Ascending aorta (tissue), 2 donors: ENCODE results near the gene GPR85. TPM values are rescaled to one million over a fixed set of nuclear protein-coding genes. Genes with fewer than 3 reads are reported as not detected.

ENCODE experiments used
- DNase-seq, 2 donors: peaks; one replicate each; pipeline ENCODE4 v3.0.0-alpha.2; 2019; ENCODE audit warnings: low spot score in 2 of 2
- H3K27ac ChIP-seq, 2 donors: fragments of 200-600 bp; sonication (generic); one replicate each; pipeline ENCODE4 v1.5.1; 2016 to 2017; ENCODE audit warnings: mild to moderate bottlenecking in 1 of 2
- H3K27me3 ChIP-seq: fragments of 200-600 bp; sonication (generic); one replicate; pipeline ENCODE4 v1.5.1; 2017
- H3K36me3 ChIP-seq, 2 donors: fragments of 200-600 bp; sonication (generic); one replicate each; pipeline ENCODE4 v1.5.1; 2016
- H3K4me1 ChIP-seq, 2 donors: fragments of 200-600 bp; sonication (generic); one replicate each; pipeline ENCODE4 v1.5.1; 2016 to 2017; ENCODE audit warnings: mild to moderate bottlenecking in 1 of 2
- H3K4me3 ChIP-seq, 2 donors: fragments of 200-600 bp; sonication (generic); one replicate each; pipeline ENCODE4 v1.5.1; 2016 to 2017; ENCODE audit warnings: mild to moderate bottlenecking in 1 of 2
- H3K9me3 ChIP-seq, 2 donors: fragments of 200-600 bp; sonication (generic); one replicate each; pipeline ENCODE4 v1.5.1; 2016
- intact Hi-C: fragments of 100-400 bp; cut with DNase I; formaldehyde crosslinking; loops from one replicate; pipeline ENCODE4 v1.15.1; 2023
- total RNA-seq: library from RNA; depleted of rRNA; stranded (reverse); fragments of >200 nt; gene quantifications from one replicate; pipeline ENCODE4 v1.1.0, GENCODE V29; 2016
- TF ChIP-seq, protein P1 (sequence below), 3 experiments: fragments of 200-600 bp in 2 of 3; fragments of 450-650 bp in 1 of 3; sonication (generic) in 2 of 3; IDR thresholded peaks; one replicate each; pipeline ENCODE4 v1.5.1; 2016 to 2019; ENCODE audit warnings: antibody characterized with exemption in 3 of 3, mild to moderate bottlenecking in 1 of 3, moderate library complexity in 1 of 3

GPR85 gene
- total RNA-seq, 1 donor from 2014 or later, result not detected

DNA sequence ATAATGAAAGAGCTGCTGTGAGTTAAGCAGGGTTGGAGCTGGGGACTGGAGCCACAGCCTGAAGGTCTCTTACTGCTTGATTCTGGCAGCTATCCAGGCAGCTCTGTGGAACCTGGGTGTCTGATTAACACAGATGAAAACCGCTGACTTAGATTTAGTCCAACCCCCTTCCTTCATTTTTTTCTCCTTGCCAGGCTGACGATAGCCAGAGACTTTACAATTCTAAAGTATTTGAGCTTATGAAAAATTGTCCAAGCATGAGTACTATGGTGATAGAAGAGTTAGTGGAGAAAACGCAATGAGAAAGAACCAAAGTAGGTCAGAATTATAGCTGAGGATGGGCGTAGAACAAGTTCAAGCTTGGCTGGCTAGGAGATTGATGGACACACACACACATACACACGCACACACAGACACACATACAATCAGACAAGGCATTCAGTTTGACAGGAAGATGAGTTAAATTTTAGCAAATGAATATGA is 13.5 kb upstream of the GPR85 start:
- no peaks in the 10 kb centered on the region for H3K36me3 ChIP-seq
- intact Hi-C loops, result no loop called here
- no peaks in the 10 kb centered on the region for H3K27me3 ChIP-seq
- no peaks in the 10 kb centered on the region for H3K4me1 ChIP-seq
- TF ChIP-seq, protein P1, sequence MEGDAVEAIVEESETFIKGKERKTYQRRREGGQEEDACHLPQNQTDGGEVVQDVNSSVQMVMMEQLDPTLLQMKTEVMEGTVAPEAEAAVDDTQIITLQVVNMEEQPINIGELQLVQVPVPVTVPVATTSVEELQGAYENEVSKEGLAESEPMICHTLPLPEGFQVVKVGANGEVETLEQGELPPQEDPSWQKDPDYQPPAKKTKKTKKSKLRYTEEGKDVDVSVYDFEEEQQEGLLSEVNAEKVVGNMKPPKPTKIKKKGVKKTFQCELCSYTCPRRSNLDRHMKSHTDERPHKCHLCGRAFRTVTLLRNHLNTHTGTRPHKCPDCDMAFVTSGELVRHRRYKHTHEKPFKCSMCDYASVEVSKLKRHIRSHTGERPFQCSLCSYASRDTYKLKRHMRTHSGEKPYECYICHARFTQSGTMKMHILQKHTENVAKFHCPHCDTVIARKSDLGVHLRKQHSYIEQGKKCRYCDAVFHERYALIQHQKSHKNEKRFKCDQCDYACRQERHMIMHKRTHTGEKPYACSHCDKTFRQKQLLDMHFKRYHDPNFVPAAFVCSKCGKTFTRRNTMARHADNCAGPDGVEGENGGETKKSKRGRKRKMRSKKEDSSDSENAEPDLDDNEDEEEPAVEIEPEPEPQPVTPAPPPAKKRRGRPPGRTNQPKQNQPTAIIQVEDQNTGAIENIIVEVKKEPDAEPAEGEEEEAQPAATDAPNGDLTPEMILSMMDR (IDR thresholded peaks at IDR 0.05), result no peak
- no peaks in the 10 kb centered on the region for H3K9me3 ChIP-seq
- H3K4me3 ChIP-seq, result no peak overlapping the region
- DNase-seq, result no peak
- no peak overlapping the region for H3K27ac ChIP-seq

DNA sequence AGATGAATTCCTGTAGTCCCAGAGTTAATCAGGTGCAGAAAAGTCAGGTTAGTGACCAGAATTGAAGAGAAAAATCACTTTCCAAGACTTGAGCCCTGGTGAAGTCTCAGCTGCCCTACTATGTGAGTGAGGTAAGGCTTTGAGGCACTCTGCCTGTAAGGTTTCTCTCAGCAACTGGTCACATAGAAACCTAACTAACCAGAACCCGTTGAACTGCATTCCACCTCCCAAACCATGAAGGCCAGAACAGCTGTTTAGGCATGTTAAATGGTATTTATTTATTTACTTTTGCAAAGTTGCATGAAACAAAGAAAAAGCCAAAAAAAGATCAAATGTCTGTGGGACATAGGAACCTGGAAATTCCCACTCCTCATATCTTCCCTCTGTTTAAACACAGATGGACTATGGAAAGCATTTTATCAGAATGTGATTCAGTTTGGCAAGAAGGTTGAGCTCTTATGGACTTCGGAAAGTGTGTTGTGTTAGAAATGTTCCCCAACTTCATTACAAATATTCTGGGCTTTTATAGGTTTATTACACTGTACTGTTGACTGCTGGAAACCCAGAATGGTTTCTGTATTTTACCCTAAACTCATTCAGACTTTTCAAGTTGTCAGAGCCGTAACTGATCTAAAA is 12.8 kb upstream of the GPR85 start:
- Histone ChIP-seq H3K4me1 (no peaks in the 10 kb centered on the region), H3K27ac (no peak overlapping the region), H3K9me3 (no peaks in the 10 kb centered on the region), H3K27me3 (no peaks in the 10 kb centered on the region), H3K36me3 (no peaks in the 10 kb centered on the region), H3K4me3 (no peak overlapping the region)
- intact Hi-C loops, result no loop called here
- DNase-seq, result no peak
- TF ChIP-seq, protein P1 (IDR thresholded peaks at IDR 0.05), result no peak

DNA sequence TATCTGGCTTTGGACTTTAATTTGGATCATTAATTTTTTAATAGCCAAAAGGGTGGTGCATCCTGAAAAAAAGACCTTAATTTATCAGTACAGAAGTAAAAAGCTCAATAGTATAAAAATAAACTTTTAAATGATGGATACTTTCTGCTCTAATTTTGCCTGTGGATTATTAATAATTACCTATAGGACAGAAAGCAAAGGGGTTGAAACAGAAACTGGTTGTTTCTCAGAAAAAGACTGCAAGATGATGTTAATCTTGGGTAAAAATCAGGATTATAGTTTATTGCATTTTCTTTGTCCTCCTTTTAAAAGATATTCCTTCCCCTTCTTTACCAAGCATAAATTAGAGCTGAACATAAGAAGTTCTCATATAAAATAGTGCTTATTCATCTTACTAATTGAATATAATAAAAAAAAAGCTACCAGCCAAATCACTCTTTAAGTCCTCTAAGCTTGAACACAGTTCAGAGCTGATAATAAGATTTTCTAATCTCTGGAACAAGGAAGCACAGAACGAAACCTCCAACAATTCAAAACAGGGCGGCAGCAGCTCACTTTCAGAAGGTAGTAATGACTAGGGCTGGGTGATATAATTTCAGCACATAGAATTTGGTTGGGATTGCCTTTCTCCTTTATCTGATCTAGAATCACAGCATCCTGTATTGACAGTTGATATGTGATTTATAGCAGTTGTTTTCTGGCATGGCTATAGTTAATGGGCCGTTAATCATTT is 8.1 kb upstream of the GPR85 start:
- Histone ChIP-seq H3K27ac (no peak overlapping the region), H3K27me3 (no peaks in the 10 kb centered on the region), H3K36me3 (no peaks in the 10 kb centered on the region), H3K4me3 (no peak overlapping the region), H3K4me1 (no peaks in the 10 kb centered on the region), H3K9me3 (no peaks in the 10 kb centered on the region)
- DNase-seq, result no peak
- TF ChIP-seq, protein P1 (IDR thresholded peaks at IDR 0.05), result no peak
- intact Hi-C loops, result no loop called here

DNA sequence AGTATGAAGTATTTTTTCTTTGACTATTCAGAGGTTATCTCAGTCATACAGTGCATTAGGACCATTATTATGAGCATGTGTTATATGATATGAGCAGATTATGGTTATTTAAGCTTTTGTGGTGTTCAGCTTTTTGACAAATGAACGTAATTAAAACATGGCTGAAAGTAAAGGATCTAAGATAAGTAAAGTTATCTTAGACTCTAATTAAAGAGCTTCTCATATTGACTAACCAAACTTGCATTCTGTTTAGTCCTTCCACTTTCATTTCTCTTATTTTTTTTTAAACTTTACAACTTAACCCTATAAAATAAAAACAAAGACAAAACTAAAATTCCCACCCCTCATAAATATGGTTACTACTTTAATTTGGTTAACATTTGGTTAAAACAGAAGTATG is 6.9 kb upstream of the GPR85 start:
- no peaks in the 10 kb centered on the region for H3K27me3 ChIP-seq
- intact Hi-C loops, result no loop called here
- no peak overlapping the region for H3K27ac ChIP-seq
- no peak overlapping the region for H3K4me3 ChIP-seq
- H3K36me3 ChIP-seq, result no peaks in the 10 kb centered on the region
- no peak for DNase-seq
- H3K4me1 ChIP-seq, result no peaks in the 10 kb centered on the region
- no peaks in the 10 kb centered on the region for H3K9me3 ChIP-seq
- TF ChIP-seq, protein P1 (IDR thresholded peaks at IDR 0.05), result no peak

DNA sequence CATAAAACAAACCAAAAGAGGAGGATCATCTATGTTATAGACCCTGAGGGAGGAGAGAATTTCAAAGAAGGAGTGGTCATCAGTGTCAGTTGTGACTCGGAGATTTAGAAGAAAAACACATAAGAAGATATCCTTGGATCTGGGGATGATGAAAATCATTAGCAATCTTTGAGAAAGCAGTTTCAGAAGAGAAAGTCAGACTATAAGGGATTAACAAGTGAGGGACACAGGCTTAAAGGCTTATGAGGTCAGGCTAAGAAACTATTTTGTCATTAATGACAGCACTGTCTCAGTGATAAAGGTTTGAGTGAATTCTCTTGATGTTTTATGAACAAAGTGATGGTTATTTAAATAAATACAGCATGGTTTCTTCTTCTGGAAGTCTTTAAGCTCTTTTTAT is 6.1 kb upstream of the GPR85 start:
- H3K27ac ChIP-seq, result no peak overlapping the region

More for the DNA sequence above, 6.1 kb upstream of the GPR85 start:
- no peaks in the 10 kb centered on the region for H3K9me3 ChIP-seq
- no peaks in the 10 kb centered on the region for H3K36me3 ChIP-seq
- no peak for DNase-seq
- no peaks in the 10 kb centered on the region for H3K27me3 ChIP-seq
- TF ChIP-seq, protein P1 (IDR thresholded peaks at IDR 0.05), result no peak
- H3K4me1 ChIP-seq, result no peaks in the 10 kb centered on the region
- H3K4me3 ChIP-seq, result no peak overlapping the region
- intact Hi-C loops, result no loop called here
